Loucy (cell line): Measurements from ENCODE around the gene ZNF248.

Experiments used
- H2AFZ ChIP-seq: fragments of 200-600 bp; sonication (generic); 2 replicates; pipeline ENCODE4 v1.6.0; 2016; ENCODE audit warnings: antibody characterized with exemption, mild to moderate bottlenecking, low read length, moderate library complexity
- H3F3A ChIP-seq: fragments of 200-600 bp; 2 replicates; pipeline ENCODE4 v1.6.0; 2016; ENCODE audit warnings: antibody characterized with exemption, low read depth, mild to moderate bottlenecking
- H3K27me3 ChIP-seq: fragments of 200-600 bp; sonication (generic); 2 replicates; pipeline ENCODE4 v1.6.1; 2014; ENCODE audit warnings: low read length, mild to moderate bottlenecking; ENCODE audit not compliant: insufficient read depth, poor library complexity, severe bottlenecking
- H3K36me3 ChIP-seq: fragments of 200-600 bp; sonication (generic); 2 replicates; pipeline ENCODE4 v1.6.1; 2016; ENCODE audit warnings: low read length; ENCODE audit not compliant: insufficient read depth
- H3K4me1 ChIP-seq: fragments of 200-600 bp; sonication (generic); 2 replicates; pipeline ENCODE4 v1.5.1; 2014; ENCODE audit warnings: low read length, mild to moderate bottlenecking; ENCODE audit not compliant: insufficient read depth, poor library complexity, severe bottlenecking
- H3K4me2 ChIP-seq: fragments of 200-600 bp; sonication (generic); 2 replicates; pipeline ENCODE4 v1.6.0; 2014; ENCODE audit warnings: antibody characterized with exemption, low read length, low read depth, mild to moderate bottlenecking; ENCODE audit not compliant: poor library complexity, severe bottlenecking
- H3K4me3 ChIP-seq: fragments of 200-600 bp; sonication (generic); 2 replicates; pipeline ENCODE4 v1.5.1; 2014; ENCODE audit warnings: low read length, mild to moderate bottlenecking, mixed read lengths; ENCODE audit not compliant: poor library complexity, severe bottlenecking
- H3K79me2 ChIP-seq: fragments of 200-600 bp; sonication (generic); 2 replicates; pipeline ENCODE4 v1.6.1; 2014; ENCODE audit warnings: low read length; ENCODE audit not compliant: insufficient read depth
- H3K9ac ChIP-seq: fragments of 200-600 bp; sonication (generic); 2 replicates; pipeline ENCODE4 v1.6.0; 2014; ENCODE audit warnings: mild to moderate bottlenecking, low read depth, low read length, moderate library complexity; ENCODE audit not compliant: poor library complexity, severe bottlenecking
- H3K9me2 ChIP-seq: fragments of 200-600 bp; sonication (generic); replicated peaks from 2 replicates; pipeline ENCODE4 v1.6.1; 2016; ENCODE audit warnings: low read depth, low read length, mixed read lengths
- H3K9me3 ChIP-seq: fragments of 200-600 bp; sonication (generic); 2 replicates; pipeline ENCODE4 v1.6.1; 2014; ENCODE audit warnings: mild to moderate bottlenecking, antibody characterized with exemption, low read length, low read depth; ENCODE audit not compliant: insufficient read depth
- H4K20me1 ChIP-seq: fragments of 200-600 bp; sonication (generic); 2 replicates; pipeline ENCODE4 v1.6.0; 2014; ENCODE audit warnings: antibody characterized with exemption, low read length, mild to moderate bottlenecking; ENCODE audit not compliant: insufficient read depth, poor library complexity, severe bottlenecking
- EZH2phosphoT487 ChIP-seq: fragments of 200-600 bp; IDR thresholded peaks from 2 replicates; pipeline ENCODE4 v1.6.1; 2018; ENCODE audit warnings: antibody characterized with exemption, mild to moderate bottlenecking, moderate library complexity, borderline replicate concordance
- TF ChIP-seq, protein P1 (sequence below): fragments of 200-600 bp; sonication (generic); conservative IDR thresholded peaks from 2 replicates; pipeline ENCODE4 v1.5.1; 2014; ENCODE audit warnings: mild to moderate bottlenecking, antibody characterized with exemption, low read length

ZNF248 gene

DNA sequence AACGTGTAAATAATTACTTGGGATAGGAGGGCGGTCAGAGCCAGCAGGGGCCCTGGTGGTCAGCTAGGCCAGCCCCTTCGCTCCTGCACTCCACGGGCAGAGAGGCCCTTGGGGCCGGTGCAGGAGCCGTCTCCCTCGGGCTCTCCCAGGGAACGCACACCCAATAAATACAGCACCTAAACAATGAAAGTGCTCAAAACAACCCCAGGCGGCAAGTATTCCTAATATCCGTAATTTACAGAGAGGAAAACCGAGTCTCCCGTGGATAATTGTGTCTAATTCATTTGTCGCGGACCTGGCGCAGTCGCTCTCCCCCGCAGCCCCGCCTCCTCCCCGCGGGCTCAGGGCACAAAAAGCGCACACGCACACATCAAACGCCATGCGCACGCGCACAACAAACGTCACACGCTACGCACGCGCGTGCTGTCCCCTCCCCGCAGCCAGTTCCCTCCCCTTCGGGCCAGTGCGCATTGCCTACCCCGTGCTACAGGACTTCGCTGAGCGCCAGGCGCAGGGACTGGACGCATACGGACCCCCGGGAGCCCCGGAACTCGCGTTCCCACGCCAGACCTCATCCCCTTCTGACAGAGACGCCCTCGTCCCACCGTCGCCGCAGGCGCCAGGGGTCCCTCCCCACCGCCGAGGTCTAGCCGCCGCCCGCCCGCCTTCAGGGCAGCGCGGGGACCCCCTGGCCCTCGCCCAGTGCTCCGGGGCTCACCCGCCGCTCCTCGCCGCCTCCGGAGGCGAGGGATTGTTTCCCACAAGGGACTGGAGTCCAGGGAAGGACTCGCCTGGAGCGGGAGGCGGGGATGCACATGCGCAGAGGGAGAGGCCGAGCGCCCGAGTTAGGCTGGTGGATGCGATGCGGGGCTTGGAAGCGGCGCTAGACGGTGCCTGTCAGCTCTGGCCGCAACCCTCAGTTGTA, at the start of gene ZNF248:
Gene ZNF248 (minus strand): TSS at position 324 of the 925 bp plus-strand sequence. CDS start 1,300 bp downstream, outside the sequence.
- Histone ChIP-seq H3F3A (no peaks in the 10 kb centered on the region), H3K9me2 (no peaks in the 10 kb centered on the region), H3K9ac (peak within 1 kb of the TSS; percentile 91), H3K79me2 (peaks cover 41% of the 10 kb centered on the region), H3K36me3 (no peaks in the 10 kb centered on the region), H3K27me3 (no peaks in the 10 kb centered on the region), H3K4me2 (peak within 1 kb of the TSS; percentile 84), H4K20me1 (no peaks in the 10 kb centered on the region), H3K4me1 (peaks cover 28% of the 10 kb centered on the region), H2AFZ (peak within 1 kb of the TSS; percentile 97), H3K4me3 (peak within 1 kb of the TSS; percentile 89), H3K9me3 (no peaks in the 10 kb centered on the region)
- no peak for TF ChIP-seq EZH2phosphoT487
- TF ChIP-seq, protein P1, sequence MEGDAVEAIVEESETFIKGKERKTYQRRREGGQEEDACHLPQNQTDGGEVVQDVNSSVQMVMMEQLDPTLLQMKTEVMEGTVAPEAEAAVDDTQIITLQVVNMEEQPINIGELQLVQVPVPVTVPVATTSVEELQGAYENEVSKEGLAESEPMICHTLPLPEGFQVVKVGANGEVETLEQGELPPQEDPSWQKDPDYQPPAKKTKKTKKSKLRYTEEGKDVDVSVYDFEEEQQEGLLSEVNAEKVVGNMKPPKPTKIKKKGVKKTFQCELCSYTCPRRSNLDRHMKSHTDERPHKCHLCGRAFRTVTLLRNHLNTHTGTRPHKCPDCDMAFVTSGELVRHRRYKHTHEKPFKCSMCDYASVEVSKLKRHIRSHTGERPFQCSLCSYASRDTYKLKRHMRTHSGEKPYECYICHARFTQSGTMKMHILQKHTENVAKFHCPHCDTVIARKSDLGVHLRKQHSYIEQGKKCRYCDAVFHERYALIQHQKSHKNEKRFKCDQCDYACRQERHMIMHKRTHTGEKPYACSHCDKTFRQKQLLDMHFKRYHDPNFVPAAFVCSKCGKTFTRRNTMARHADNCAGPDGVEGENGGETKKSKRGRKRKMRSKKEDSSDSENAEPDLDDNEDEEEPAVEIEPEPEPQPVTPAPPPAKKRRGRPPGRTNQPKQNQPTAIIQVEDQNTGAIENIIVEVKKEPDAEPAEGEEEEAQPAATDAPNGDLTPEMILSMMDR, result no peak

DNA sequence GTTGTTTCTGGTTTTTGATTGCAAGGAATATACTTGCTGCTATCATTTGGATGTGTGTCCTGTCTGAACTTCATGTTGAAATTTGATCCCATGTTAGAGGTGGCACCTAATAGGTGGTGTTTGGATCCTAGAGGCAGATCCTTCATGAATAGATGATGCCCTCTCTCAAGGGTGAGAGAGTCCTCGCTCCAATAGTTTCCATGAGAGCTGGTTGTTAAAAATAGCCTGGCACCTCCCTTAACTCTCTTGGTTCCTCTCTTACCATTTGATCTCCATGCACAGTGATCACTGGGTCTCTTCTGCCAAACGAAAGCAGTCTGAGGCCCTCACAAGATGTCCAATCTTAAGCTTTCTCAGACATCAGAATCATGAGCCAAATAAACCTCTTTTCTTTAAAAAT, 49.0 kb upstream of the ZNF248 start:
- no peaks in the 10 kb centered on the region for H3F3A ChIP-seq
- no peaks in the 10 kb centered on the region for H3K36me3 ChIP-seq
- TF ChIP-seq, protein P1, result no peak
- no peak overlapping the region for H2AFZ ChIP-seq
- H3K9me2 ChIP-seq, result no peaks in the 10 kb centered on the region
- no peaks in the 10 kb centered on the region for H3K79me2 ChIP-seq
- H3K9ac ChIP-seq, result no peak overlapping the region
- H3K27me3 ChIP-seq, result no peaks in the 10 kb centered on the region
- no peaks in the 10 kb centered on the region for H4K20me1 ChIP-seq
- no peaks in the 10 kb centered on the region for H3K9me3 ChIP-seq
- H3K4me2 ChIP-seq, result no peak overlapping the region
- H3K4me3 ChIP-seq, result no peak overlapping the region
- H3K4me1 ChIP-seq, result no peaks in the 10 kb centered on the region

GRCh38 chr10:37896436-37896835, 39.0 kb upstream of the ZNF248 start:
- Histone ChIP-seq H3K4me1 (no peaks in the 10 kb centered on the region), H2AFZ (no peak overlapping the region), H3K9me2 (no peaks in the 10 kb centered on the region), H4K20me1 (no peaks in the 10 kb centered on the region), H3K79me2 (no peaks in the 10 kb centered on the region), H3K4me2 (no peak overlapping the region), H3K9me3 (peaks cover 18% of the 10 kb centered on the region; the same call in 1 of the 2 replicates), H3K4me3 (no peak overlapping the region), H3K27me3 (no peaks in the 10 kb centered on the region), H3K36me3 (no peaks in the 10 kb centered on the region), H3K9ac (no peak overlapping the region), H3F3A (no peaks in the 10 kb centered on the region)
- TF ChIP-seq, protein P1, result no peak
- TF ChIP-seq EZH2phosphoT487, result no peak
